Measurements from ENCODE around the gene MSGN1. TPM values are rescaled to one million over a fixed set of nuclear protein-coding genes. Genes with fewer than 3 reads are reported as not detected.
A peak's percentile ranks its signal among the peaks of the same experiment; 100 is the strongest.

MSGN1 gene
- polyA plus RNA-seq, 5 donors, result not detected

- DNase-seq, result no peak
Measured at GRCh38 chr2:17847236-17847635, 31.0 kb downstream of the MSGN1 start.

GRCh38 chr2:17849275-17849674 is 33.0 kb downstream of the MSGN1 start:
- no peak for DNase-seq

- DNase-seq, result no peak
Measured at GRCh38 chr2:17850151-17850550, 33.9 kb downstream of the MSGN1 start.

GRCh38 chr2:17851731-17852585 is 35.7 kb downstream of the MSGN1 start:
- DNase-seq, result peak; percentile 20 to 41

- DNase-seq, result no peak
Measured at GRCh38 chr2:17853799-17854198, 37.5 kb downstream of the MSGN1 start.

- no peak for DNase-seq
Measured at GRCh38 chr2:17857021-17857420, 40.8 kb downstream of the MSGN1 start.

- no peak for DNase-seq
Measured at GRCh38 chr2:17858064-17858463, 41.8 kb downstream of the MSGN1 start.

GRCh38 chr2:17863539-17863938 is 47.3 kb downstream of the MSGN1 start:
- DNase-seq, result no peak

GRCh38 chr2:17864676-17865075 is 48.4 kb downstream of the MSGN1 start:
- no peak for DNase-seq

- DNase-seq, result no peak
Measured at GRCh38 chr2:17867133-17867532, 50.9 kb downstream of the MSGN1 start.

Other genes with a start within 250 kb of the MSGN1 start
- 10 to 100 TPM; 34.6 to 68.6 (median 61.3) TPM for gene SMC6, start 62.6 kb upstream of the MSGN1 start, polyA plus RNA-seq (ENCODE audit: insufficient read depth in 1 of 5, insufficient read length in 5 of 5, low replicate concordance in 1 of 5)
- 10 to 100 TPM in 4 of 5 donors, 1 to 10 TPM in 1; 9.5 to 34.1 (median 20.1) TPM for gene GEN1, start 62.3 kb upstream of the MSGN1 start, polyA plus RNA-seq (ENCODE audit: insufficient read depth in 1 of 5, insufficient read length in 5 of 5, low replicate concordance in 1 of 5)
- 10 to 100 TPM; 26.5 to 42.2 (median 31.7) TPM for gene KCNS3, start 62.2 kb downstream of the MSGN1 start, polyA plus RNA-seq (ENCODE audit: insufficient read depth in 1 of 5, insufficient read length in 5 of 5, low replicate concordance in 1 of 5)